HG03432 (cell line): ENCODE results near the gene C5orf58.

Source experiments
- ATAC-seq: cut with Tn5 transposase; IDR thresholded peaks from one replicate; pipeline ENCODE4 v1.9.1; 2021; ENCODE audit warnings: mild to moderate bottlenecking, moderate library complexity; ENCODE audit not compliant: unreplicated experiment

C5orf58 gene, protein sequence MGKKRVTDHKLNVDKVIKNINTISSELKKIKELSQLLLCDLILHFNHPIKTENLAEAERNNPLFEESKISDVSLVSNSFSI

DNA sequence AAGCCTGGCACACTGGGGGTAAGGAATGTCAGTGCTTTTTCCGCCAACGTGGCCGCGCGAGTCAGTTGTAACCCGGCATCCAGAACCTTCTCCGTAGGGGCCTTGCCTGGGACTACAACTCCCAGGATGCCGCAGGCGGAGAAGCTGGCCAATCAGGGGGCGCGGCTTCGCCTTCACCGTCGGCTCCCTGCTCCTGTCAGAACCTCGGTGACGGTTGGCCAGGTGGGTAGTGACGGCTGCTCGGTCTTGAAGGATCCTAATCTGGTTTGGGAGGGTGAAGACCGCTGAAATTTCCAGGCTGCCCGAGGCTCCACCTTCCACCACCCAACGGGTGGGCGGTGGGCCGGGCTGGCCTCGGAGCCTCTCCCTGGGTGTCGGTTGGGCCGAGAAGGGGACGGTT, at the start of gene C5orf58:
Gene C5orf58 (plus strand): TSS at position 200 of the 400 bp plus-strand sequence. CDS start 1,992 bp downstream, outside the sequence.
- no peak for ATAC-seq

DNA sequence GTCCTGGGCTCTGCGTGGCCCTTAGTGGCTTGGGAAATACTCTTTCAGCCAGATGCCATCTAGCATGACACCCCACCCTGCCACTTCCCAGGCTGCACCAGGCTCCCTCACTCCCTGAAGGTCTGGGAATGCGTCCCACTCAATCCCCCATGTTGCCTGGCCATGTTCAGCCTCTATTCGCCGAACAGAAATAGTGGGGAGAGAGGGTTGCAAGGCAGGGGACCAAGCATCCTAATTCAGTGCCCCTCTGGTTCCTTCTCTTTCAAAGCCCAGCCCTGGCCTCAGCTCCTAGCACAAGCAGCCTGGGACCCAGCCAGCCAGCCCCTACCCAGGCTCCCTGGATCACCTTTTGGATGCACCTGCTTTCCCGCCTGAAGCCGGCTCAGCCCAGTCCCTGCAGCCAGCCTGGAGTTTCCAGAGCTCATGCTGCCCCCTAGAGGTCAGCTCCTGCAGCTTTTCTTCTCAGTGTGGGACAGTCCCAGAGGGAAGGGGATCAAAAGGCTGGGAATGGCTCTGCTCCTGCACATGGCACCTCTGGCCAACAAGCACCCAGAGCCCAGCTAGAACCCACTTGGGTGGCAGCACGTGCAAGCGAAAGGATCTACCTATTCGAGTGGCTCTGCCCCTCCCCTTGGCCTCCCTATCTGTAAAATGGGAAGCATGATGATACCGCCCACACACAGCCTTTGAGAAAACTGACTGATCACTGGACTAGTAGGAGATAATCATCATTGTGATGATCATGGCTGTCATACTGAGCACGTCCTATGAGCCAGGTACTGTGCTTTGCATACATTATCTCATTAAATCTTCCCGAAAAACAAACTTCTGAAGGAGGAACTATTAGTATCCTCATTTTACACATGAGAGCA, 48.7 kb upstream of the C5orf58 start:
- peak; percentile 83 for ATAC-seq

GRCh38 chr5:170184737-170185136, 48.0 kb upstream of the C5orf58 start:
- ATAC-seq = no peak

DNA sequence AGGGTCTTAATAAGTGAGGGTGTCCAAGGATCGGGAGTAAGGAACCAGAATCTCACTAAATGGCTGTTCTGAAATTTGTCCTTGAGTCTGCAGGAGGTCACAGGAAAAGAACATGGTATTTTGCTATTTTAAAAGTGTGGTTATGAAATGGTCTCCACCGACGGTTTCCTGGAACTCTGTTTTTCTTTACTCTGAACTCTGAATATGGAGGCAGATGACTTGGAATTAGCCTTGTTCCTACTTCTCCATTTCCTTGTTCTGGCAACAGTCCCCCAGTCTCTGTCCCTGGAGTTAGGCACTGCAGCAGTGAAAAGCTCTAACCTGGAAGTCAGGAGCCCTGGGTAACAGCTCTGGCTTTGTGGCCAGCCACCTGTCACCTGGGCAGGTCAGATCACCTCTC, 46.6 kb upstream of the C5orf58 start:
- no peak for ATAC-seq

GRCh38 chr5:170186856-170187255, 45.9 kb upstream of the C5orf58 start:
- ATAC-seq = no peak

DNA sequence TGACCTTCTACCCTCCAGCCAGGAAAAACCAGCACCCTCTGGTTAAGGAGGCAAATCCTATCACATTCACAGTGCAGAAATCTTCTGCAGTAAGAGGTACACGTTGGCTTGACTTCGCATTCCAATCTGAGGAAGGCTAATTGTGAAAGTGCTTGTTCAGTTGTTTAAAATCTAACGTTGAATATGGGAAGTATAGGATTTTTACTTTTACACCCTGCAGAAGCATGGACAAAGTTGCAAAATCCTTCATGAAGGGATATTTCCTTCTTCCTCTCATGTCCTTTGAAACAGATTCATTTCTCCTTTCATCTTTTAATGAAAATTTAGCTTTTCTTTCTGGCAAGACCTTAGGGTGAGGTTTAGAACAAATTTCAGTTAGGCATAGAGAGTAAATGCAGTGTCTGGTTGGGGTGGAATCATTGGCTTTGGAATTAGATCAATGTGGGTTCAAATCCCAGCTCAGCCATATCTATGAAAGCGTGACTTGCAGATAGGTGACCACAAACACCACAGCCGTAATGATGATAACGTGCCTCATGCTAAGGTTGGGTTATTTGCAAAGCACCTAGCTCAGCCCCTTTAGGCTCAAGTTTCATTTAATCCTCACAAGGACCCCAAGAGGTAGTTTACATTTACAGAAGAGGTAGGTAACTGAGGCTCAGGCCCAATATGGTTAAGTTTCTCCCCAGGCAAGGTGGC, 42.2 kb upstream of the C5orf58 start:
- no peak for ATAC-seq

DNA sequence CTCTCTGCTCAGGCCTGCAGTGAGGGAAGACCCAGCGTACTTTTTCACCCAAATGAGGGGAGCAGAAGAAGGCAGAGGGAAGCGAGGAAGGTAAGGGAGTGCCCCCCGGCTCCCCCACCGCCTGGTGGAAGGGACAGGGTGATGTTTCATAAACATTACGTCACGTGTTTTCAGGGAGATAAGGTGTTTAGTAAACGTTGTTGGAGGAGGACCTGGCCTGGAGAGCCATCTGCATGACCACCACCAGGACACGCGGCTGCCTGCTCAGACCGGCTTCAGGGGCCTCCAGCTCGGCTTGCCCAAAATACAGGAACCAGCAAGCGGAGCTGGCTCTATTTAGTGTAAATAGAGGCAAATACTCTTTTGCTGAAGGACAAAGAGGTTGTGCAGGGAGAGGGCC, 40.0 kb upstream of the C5orf58 start:
- ATAC-seq = no peak

DNA sequence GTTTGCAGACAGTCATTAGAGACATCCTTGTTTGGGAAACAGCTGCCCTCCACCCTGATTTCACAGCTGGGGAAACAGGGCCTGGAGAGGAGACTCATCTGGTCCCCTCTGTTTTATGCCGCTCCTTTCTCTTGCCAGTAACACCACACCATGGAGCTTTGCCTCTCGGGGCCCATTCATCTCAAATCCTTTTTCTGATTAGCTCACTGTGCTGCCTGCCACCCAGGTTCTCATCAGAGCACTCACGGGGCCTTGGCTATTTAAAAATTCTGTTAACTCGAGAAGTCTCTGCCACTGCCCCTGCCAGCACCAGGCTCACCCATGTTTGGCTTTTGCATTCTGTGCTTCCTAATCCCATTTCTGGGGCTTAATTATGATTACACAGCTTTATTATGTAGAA, 36.8 kb upstream of the C5orf58 start:
- ATAC-seq = no peak

DNA sequence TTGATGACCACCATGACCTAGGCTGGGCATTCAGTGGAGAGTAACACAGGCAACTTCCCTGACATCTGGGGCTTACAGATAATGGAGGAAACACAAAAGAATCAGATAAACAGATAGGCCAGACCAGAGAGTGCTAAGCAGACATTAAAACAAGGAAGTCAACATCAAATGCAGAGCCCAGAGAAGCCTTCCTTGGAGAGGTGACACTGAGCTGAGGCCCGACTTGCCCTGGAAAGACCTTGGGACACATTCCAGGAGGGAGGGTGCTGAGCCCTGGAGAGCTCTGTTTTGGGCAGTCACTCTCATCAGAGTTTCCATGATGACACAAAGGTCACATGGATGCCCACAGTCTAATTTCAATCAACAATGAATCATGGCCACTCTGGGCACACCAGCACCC, 31.9 kb upstream of the C5orf58 start:
- no peak for ATAC-seq

DNA sequence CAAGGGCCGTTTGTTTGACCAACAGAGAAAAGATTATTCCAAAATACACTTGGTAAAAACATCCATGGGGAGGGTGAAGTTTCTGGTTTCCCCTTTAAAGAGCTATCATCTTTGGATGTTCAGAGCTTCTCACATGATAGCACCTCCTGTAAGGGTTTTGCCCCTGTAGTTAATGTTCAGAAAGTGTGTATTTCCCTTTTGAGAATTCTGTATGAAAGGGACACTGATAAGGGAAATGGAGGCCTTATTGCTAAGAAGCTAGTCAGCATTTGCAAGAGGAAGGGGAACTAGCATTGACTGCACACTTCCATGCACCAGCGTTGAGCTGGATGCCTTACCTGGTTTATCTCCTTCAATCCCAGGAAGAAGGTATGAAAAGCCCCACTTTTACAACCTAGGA, 31.5 kb upstream of the C5orf58 start:
- ATAC-seq = no peak

DNA sequence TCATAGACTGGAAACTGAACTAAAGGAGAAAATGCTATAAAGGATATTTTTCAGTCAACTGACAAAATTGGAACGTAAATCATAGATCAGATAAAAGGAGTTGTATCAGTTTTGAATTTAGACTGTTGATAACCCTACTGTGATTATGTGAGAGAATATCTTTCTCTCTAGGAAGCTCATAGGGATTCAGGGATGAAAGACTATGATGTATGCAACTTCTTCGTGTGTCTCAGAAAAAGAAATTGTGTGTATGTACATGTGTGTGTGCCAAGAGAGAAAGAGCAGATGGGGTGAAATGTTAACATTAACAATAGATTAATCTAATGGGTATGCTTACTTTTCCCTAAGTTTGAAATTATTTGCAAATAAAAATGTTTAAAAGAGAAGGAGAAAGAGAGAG, 30.7 kb upstream of the C5orf58 start:
- ATAC-seq = no peak

DNA sequence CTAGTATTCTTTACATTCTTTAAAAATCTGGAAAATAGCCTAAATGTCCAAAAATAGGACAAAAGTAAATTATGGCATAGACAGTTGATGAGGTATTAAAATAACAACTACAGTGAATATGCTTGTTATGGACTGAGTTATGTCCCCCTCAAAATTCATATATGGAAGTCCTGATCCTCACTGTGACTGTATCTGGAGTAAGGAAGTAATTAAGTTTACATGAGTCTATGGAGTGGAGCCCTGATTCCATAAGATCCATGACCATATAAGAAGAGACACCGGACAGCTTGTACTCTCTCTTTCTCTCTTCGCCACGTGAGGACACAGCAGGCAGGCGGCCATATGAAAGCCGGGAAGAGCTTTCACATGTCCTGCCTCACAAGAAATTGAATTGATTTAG, 28.6 kb upstream of the C5orf58 start:
- no peak for ATAC-seq

GRCh38 chr5:170206216-170206615, 26.6 kb upstream of the C5orf58 start:
- no peak for ATAC-seq

GRCh38 chr5:170206958-170207357, 25.8 kb upstream of the C5orf58 start:
- no peak for ATAC-seq

GRCh38 chr5:170211575-170212334, 21.0 kb upstream of the C5orf58 start:
- ATAC-seq = no peak

DNA sequence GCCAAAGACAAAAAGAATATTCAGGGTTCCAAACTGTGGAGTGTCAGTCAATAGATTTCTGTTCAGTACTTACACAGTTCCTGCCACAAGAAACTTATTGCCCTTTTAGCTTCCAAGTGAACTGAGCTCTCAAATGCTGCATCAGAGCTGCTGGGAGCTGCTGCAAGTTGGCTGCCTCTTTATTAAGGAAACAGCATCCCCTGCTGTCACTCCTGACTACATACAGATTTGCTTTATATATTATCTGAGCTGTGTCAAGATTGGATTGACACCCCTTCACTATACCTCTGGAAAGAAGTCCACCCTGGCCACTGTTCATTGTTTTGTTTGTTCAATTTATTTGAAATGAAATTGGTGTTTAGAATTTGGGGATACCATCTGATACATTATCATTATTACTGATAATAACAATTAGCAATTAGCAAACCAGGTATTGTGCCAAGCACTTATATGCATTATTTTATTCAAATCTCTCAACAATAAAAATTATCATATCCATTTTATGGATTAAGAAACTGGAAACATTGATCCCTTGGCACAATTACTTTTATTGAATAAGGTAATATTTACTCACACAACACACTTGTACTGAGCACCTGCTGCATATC, 16.4 kb upstream of the C5orf58 start:
- no peak for ATAC-seq

DNA sequence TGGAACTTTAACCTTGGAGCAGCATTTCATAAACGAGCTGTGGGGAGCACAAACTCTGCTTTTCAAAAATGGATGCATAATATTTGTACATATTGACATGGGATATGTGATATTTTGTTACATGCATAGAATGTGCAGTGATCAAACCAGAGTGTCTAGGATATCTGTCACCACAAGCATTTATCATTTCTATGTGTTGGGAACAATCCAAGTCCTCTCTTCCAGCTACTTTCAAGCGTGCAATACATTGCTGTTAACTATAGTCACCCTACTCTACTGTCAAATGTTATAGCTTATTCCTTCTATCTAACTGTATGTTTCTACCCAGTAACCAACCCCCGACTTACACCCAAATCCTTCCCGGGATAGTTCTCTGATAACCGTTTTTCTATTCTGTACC, 15.0 kb upstream of the C5orf58 start:
- ATAC-seq = no peak

DNA sequence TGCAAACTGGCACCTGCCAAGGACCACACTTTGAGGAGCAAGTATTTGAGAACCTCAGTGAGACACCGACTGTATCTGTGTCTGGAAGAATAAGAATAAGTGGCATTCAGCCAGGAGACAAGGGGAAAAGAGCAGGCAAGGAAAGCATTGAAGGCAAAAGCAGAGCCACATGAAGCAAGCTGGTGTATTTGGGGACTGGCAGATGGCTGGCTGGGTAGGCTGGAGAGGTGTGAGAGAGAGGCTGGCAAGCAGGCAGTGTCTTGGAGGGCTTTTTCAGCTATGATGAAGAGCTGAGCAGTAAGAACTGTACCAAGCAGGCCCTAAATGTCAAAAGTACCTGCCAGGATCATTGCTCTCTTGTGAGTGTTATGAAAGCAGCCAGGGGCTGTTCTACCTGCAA, 14.1 kb upstream of the C5orf58 start:
- ATAC-seq = no peak

DNA sequence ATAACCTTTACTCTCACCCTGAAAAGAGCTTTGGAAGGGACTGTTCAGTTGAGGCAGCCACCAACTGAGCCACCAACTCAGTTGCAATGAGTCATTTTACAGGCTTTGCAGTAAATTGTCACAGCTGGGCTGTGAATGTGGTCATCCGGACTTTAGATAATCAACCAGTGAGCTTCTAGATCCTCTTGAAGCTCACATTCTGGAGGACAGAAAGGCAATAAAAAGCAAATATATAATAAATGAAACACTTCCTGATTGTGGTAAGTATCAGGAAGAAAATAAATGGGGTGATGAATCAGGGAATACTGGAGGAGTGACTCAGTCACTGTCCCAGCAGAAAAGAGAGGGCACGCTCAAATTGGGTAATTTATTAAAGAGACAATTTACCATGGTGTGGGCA, 13.2 kb upstream of the C5orf58 start:
- ATAC-seq = no peak

- no peak for ATAC-seq
Measured at GRCh38 chr5:170220191-170220590, 12.6 kb upstream of the C5orf58 start.

GRCh38 chr5:170221327-170221741, 11.5 kb upstream of the C5orf58 start:
- ATAC-seq = no peak
